Breast epithelium (tissue), 4 donors: ENCODE results near the gene LIN7A. TPM values are rescaled to one million over a fixed set of nuclear protein-coding genes. Genes with fewer than 3 reads are reported as not detected.

Experiments used
- DNase-seq, 2 donors: peaks; one replicate each; pipeline ENCODE4 v3.0.0-alpha.2; 2019; ENCODE audit warnings: low spot score in 2 of 2
- H3K27ac ChIP-seq, 2 donors: fragments of 200-600 bp; sonication (generic) in 1 of 2; one replicate each; pipeline ENCODE4 v1.5.1; 2016 to 2019; ENCODE audit warnings: mild to moderate bottlenecking in 1 of 2
- H3K27me3 ChIP-seq, 2 donors: fragments of 200-600 bp; sonication (generic) in 1 of 2; one replicate each; pipeline versions ENCODE4 v1.5.1 to v1.6.0; 2017 to 2019; ENCODE audit warnings: control low read depth in 1 of 2, mild to moderate bottlenecking in 1 of 2
- H3K36me3 ChIP-seq: fragments of 200-600 bp; one replicate; pipeline ENCODE4 v1.5.1; 2019
- H3K4me1 ChIP-seq, 2 donors: fragments of 200-600 bp; sonication (generic); one replicate each; pipeline ENCODE4 v1.5.1; 2016 to 2019; ENCODE audit warnings: control low read depth in 1 of 2
- H3K4me3 ChIP-seq, 3 donors: fragments of 200-600 bp; sonication (generic); 1 replicate in 2 of 3; 2 replicates in 1 of 3; pipeline ENCODE4 v1.5.1; 2016 to 2019; ENCODE audit warnings: mild to moderate bottlenecking in 3 of 3, moderate library complexity in 2 of 3
- H3K9me3 ChIP-seq, 2 donors: fragments of 200-600 bp; sonication (generic) in 1 of 2; one replicate each; pipeline ENCODE4 v1.5.1; 2016 to 2019; ENCODE audit warnings: control low read depth in 1 of 2
- POLR2A ChIP-seq: fragments of 450-650 bp; IDR thresholded peaks from one replicate; pipeline ENCODE4 v1.6.1; 2016; ENCODE audit warnings: antibody characterized with exemption, mild to moderate bottlenecking, moderate library complexity
- POLR2AphosphoS5 ChIP-seq, 3 donors: sonication (generic); formaldehyde crosslinking; IDR thresholded peaks; one replicate each; pipeline ENCODE4 v1.6.1; 2017; ENCODE audit warnings: antibody characterized with exemption in 3 of 3
- intact Hi-C: fragments of 100-400 bp; cut with DNase I; formaldehyde crosslinking; loops from one replicate; pipeline ENCODE4 v1.15.1; 2023; ENCODE audit warnings: low total_unique reads
- total RNA-seq, 3 donors: library from RNA; depleted of rRNA; stranded (reverse); fragments of >200 nt; gene quantifications; one replicate each; pipeline ENCODE4 v1.1.0, GENCODE V29; 2016
- TF ChIP-seq, protein P1 (sequence below), 3 donors: fragments of 450-650 bp; IDR thresholded peaks; one replicate each; pipeline ENCODE4 v1.5.1; 2016 to 2017; ENCODE audit warnings: antibody characterized with exemption in 3 of 3, mild to moderate bottlenecking in 3 of 3, moderate library complexity in 3 of 3

The LIN7A gene
- total RNA-seq, 3 donors from 2014 or later: 12.8 to 25.6 (median 13.1) TPM

DNA sequence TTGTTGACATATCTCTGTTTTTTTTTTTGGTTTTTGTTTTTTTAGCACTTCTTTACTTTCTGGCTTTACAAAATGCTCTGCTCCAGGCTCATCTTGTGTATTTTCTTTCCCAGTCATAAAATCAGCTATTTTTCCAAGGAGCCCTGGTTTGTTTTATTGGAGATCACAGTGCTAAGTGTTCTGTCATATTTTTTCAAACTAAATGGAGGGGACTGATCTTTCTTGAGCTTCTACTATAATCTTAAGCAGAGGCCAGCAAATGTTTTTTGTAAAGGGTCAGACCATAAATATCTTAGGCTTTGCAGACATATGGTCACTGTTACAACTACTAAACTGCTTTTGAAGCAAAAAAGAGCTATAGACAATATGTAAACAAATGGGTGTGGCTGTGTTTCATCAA, 30.6 kb upstream of the LIN7A start:
- Histone ChIP-seq H3K27me3 (no peaks in the 10 kb centered on the region), H3K4me3 (no peak overlapping the region), H3K36me3 (no peaks in the 10 kb centered on the region), H3K4me1 (no peaks in the 10 kb centered on the region), H3K27ac (no peak overlapping the region), H3K9me3 (no peaks in the 10 kb centered on the region)
- intact Hi-C loops: no loop called here
- no peak for DNase-seq
- TF ChIP-seq, protein P1, sequence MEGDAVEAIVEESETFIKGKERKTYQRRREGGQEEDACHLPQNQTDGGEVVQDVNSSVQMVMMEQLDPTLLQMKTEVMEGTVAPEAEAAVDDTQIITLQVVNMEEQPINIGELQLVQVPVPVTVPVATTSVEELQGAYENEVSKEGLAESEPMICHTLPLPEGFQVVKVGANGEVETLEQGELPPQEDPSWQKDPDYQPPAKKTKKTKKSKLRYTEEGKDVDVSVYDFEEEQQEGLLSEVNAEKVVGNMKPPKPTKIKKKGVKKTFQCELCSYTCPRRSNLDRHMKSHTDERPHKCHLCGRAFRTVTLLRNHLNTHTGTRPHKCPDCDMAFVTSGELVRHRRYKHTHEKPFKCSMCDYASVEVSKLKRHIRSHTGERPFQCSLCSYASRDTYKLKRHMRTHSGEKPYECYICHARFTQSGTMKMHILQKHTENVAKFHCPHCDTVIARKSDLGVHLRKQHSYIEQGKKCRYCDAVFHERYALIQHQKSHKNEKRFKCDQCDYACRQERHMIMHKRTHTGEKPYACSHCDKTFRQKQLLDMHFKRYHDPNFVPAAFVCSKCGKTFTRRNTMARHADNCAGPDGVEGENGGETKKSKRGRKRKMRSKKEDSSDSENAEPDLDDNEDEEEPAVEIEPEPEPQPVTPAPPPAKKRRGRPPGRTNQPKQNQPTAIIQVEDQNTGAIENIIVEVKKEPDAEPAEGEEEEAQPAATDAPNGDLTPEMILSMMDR (IDR thresholded peaks at IDR 0.05): no peak
- TF ChIP-seq POLR2AphosphoS5 (IDR thresholded peaks at IDR 0.05): no peak

GRCh38 chr12:80967565-80967964, 29.8 kb upstream of the LIN7A start:
- H3K4me3 ChIP-seq: no peak overlapping the region
- H3K9me3 ChIP-seq: no peaks in the 10 kb centered on the region
- TF ChIP-seq, protein P1 (IDR thresholded peaks at IDR 0.05): no peak
- no peak for TF ChIP-seq POLR2AphosphoS5 (IDR thresholded peaks at IDR 0.05)
- no peak for TF ChIP-seq POLR2A
- H3K27ac ChIP-seq: no peak overlapping the region
- H3K4me1 ChIP-seq: no peaks in the 10 kb centered on the region
- no peak for DNase-seq
- no peaks in the 10 kb centered on the region for H3K36me3 ChIP-seq
- no peaks in the 10 kb centered on the region for H3K27me3 ChIP-seq
- intact Hi-C loops: no loop called here

DNA sequence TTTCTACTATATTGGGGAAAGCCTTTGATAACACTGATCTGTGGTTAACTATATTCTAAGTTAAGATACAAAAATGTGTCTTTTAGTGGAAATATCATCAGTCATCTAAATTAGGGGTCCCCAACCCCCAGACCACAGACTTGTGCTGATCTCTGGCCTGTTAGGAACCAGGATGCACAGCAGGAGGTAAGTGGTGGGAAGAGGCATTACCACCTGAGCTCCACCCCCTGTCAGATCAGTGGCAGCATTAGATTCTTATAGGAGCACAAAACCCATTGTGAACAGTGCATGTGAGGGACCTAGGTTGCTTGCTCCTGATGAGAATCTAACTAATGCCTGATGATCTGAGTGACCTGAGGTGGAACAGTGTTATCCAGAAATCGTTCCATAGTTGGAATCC, 28.3 kb upstream of the LIN7A start:
- intact Hi-C loops: no loop called here
- TF ChIP-seq POLR2A (no peak), POLR2AphosphoS5 (IDR thresholded peaks at IDR 0.05) (no peak)
- TF ChIP-seq, protein P1 (IDR thresholded peaks at IDR 0.05): no peak
- H3K4me1 ChIP-seq: no peaks in the 10 kb centered on the region

GRCh38 chr12:80958162-80958561, 20.4 kb upstream of the LIN7A start:
- intact Hi-C loops: no loop called here

More for the DNA sequence above, 28.3 kb upstream of the LIN7A start:
- Histone ChIP-seq H3K9me3 (no peaks in the 10 kb centered on the region), H3K27ac (no peak overlapping the region), H3K36me3 (no peaks in the 10 kb centered on the region), H3K4me3 (no peak overlapping the region), H3K27me3 (no peaks in the 10 kb centered on the region)
- DNase-seq: no peak

DNA sequence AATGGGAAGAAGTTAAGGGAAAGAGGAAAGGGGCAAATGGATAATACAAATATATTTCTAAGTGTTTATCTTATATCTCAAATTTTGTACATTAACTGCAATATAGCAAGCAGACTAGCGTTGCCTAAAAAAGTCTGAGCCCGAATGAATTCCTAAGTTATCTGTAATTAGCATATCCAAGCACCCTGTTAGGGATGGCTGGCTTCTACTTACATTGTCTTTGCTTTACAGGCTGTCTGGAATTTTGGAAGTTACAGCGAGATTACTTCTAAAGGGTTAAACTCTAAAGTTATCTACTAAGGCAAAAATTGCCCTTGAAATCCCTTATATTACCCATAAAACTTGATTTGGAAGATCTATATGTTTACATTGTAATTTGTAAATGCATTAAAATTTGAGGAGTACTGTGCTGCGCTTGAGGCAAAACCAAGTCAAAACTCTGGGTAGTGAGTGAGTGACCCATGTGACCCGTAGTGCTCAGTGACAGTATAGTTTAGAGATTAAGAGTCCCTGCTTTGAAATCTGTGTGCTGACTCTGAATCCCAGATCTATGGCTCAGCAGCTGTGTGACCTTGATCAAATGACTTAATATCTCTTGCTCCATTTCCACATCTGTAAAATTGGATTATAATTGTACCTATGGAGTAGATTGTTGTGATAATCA, 17.3 kb upstream of the LIN7A start:
- H3K27me3 ChIP-seq: no peaks in the 10 kb centered on the region
- H3K4me1 ChIP-seq: no peaks in the 10 kb centered on the region
- no peaks in the 10 kb centered on the region for H3K36me3 ChIP-seq
- DNase-seq: no peak
- H3K27ac ChIP-seq: no peak overlapping the region
- no peaks in the 10 kb centered on the region for H3K9me3 ChIP-seq
- TF ChIP-seq, protein P1 (IDR thresholded peaks at IDR 0.05): no peak
- no peak for TF ChIP-seq POLR2A
- no peak for TF ChIP-seq POLR2AphosphoS5 (IDR thresholded peaks at IDR 0.05)
- no peak overlapping the region for H3K4me3 ChIP-seq
- intact Hi-C loops: no loop called here

More at GRCh38 chr12:80958162-80958561, 20.4 kb upstream of the LIN7A start:
- H3K9me3 ChIP-seq: no peaks in the 10 kb centered on the region
- no peaks in the 10 kb centered on the region for H3K4me1 ChIP-seq
- no peak for DNase-seq
- H3K36me3 ChIP-seq: no peaks in the 10 kb centered on the region
- H3K4me3 ChIP-seq: no peak overlapping the region
- H3K27ac ChIP-seq: no peak overlapping the region
- H3K27me3 ChIP-seq: no peaks in the 10 kb centered on the region
- TF ChIP-seq POLR2AphosphoS5 (IDR thresholded peaks at IDR 0.05) (no peak), POLR2A (no peak)
- TF ChIP-seq, protein P1 (IDR thresholded peaks at IDR 0.05): no peak
